PC-9 (cell line): Measurements from ENCODE around the gene CRYGN. TPM values are rescaled to one million over a fixed set of nuclear protein-coding genes. Genes with fewer than 3 reads are reported as not detected.

ENCODE experiments used
- BruUV-seq: library from RNA; stranded (reverse); fragments of 400-500 nt; replicated peaks from 2 replicates; lab custom pipeline; 2021; lab: Mats Ljungman, UMichigan
- CTCF ChIA-PET: fragments of 300-600 bp; sonication (Branson Sonifier 250); formaldehyde crosslinking; loops from one replicate; lab custom pipeline; 2022; ENCODE audit warnings: antibody characterized with exemption; lab: Charles Lee
- POLR2A ChIA-PET: fragments of 300-600 bp; sonication (Branson Sonifier 250); formaldehyde crosslinking; loops from one replicate; lab custom pipeline; 2022; ENCODE audit warnings: antibody characterized with exemption; ENCODE audit not compliant: unreplicated experiment; lab: Charles Lee
- DNase-seq, 2 experiments: peaks; one replicate each; pipeline versions ENCODE4 v3.0.0 to v3.0.0-alpha.2; 2015 to 2022; ENCODE audit warnings: mixed read lengths in 1 of 2
- H2AFZ ChIP-seq: fragments of 200-600 bp; sonication (generic); 2 replicates; pipeline ENCODE4 v1.8.1; 2017; ENCODE audit warnings: antibody characterized with exemption
- H3F3A ChIP-seq: fragments of 200-600 bp; sonication (generic); 2 replicates; pipeline ENCODE4 v1.8.1; 2017; ENCODE audit warnings: antibody characterized with exemption, mild to moderate bottlenecking, low read depth; ENCODE audit not compliant: insufficient read depth
- H3K27ac ChIP-seq: fragments of 200-600 bp; sonication (generic); 2 replicates; pipeline ENCODE4 v1.6.1; 2016; ENCODE audit warnings: mixed run types
- H3K27me3 ChIP-seq: fragments of 200-600 bp; sonication (generic); 2 replicates; pipeline ENCODE4 v1.6.1; 2016; ENCODE audit warnings: low read depth, mixed run types; ENCODE audit not compliant: insufficient read depth
- H3K36me3 ChIP-seq: fragments of 200-600 bp; sonication (generic); 2 replicates; pipeline ENCODE4 v1.6.1; 2016; ENCODE audit warnings: low read depth, mixed run types
- H3K4me1 ChIP-seq: fragments of 200-600 bp; sonication (generic); replicated peaks from 2 replicates; pipeline ENCODE4 v1.6.1; 2016; ENCODE audit warnings: mixed run types; ENCODE audit not compliant: insufficient read depth
- H3K4me2 ChIP-seq: fragments of 200-600 bp; sonication (generic); 2 replicates; pipeline ENCODE4 v1.6.1; 2017; ENCODE audit warnings: mixed run types
- H3K4me3 ChIP-seq: fragments of 200-600 bp; sonication (generic); 2 replicates; pipeline ENCODE4 v1.6.1; 2016; ENCODE audit warnings: mixed run types
- H3K79me2 ChIP-seq: fragments of 200-600 bp; sonication (generic); 2 replicates; pipeline ENCODE4 v1.6.1; 2017; ENCODE audit warnings: low read depth, mixed run types
- H3K9me2 ChIP-seq: fragments of 200-600 bp; sonication (generic); 2 replicates; pipeline ENCODE4 v1.8.1; 2017; ENCODE audit warnings: mild to moderate bottlenecking; ENCODE audit not compliant: insufficient read depth
- H3K9me3 ChIP-seq: fragments of 200-600 bp; sonication (generic); 2 replicates; pipeline ENCODE4 v1.8.1; 2016; ENCODE audit warnings: low read depth; ENCODE audit not compliant: insufficient read depth
- H4K20me1 ChIP-seq: fragments of 200-600 bp; sonication (generic); 2 replicates; pipeline ENCODE4 v1.8.1; 2017; ENCODE audit not compliant: insufficient read depth
- EZH2 ChIP-seq: fragments of 200-600 bp; sonication (generic); IDR thresholded peaks from 2 replicates; pipeline ENCODE4 v1.8.0; 2017; ENCODE audit warnings: antibody characterized with exemption, low read depth
- intact Hi-C: fragments of 100-400 bp; cut with micrococcal nuclease; formaldehyde crosslinking; loops from one replicate; pipeline ENCODE4 v1.10.0; 2022; ENCODE audit not compliant: unreplicated experiment
- total RNA-seq: library from RNA; stranded (reverse); gene quantifications from 2 replicates; pipeline ENCODE4 v1.2.3, GENCODE V29; 2021
- TF ChIP-seq, protein P1 (sequence below): fragments of 200-600 bp; sonication (generic); conservative IDR thresholded peaks from 2 replicates; pipeline ENCODE4 v1.6.1; 2017; ENCODE audit warnings: mixed run types, antibody characterized with exemption, mild to moderate bottlenecking, moderate library complexity

Gene CRYGN
- total RNA-seq, 1 experiment from 2014 or later: 1.0 TPM

DNA sequence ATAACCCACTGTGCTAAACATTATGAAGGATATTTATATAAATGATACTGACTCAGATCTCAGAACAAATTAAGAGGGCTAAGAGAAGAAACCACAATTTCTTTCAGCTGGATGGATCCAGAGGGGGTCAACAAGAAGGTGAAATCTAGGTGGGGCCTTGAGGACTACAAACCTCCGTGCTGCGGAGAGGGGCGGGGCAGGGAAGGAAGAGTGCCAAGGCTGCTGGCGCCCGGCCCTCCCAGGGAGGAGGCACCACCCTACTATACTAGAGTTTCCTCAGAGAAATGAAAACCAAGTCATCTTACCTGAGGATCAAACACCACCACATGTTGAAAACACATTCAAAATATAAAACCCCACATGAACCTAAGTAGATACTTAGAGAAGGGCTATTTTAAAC lies 29.3 kb upstream of the CRYGN start:
- Histone ChIP-seq H3K27ac (no peak overlapping the region), H3K36me3 (peaks cover 71% of the 10 kb centered on the region), H3K79me2 (peaks cover 48% of the 10 kb centered on the region), H3K27me3 (no peaks in the 10 kb centered on the region), H3K9me3 (no peaks in the 10 kb centered on the region), H3K4me3 (no peak overlapping the region), H3K4me2 (no peak overlapping the region), H3K4me1 (no peaks in the 10 kb centered on the region), H3K9me2 (no peaks in the 10 kb centered on the region), H2AFZ (no peak overlapping the region), H3F3A (peaks cover 45% of the 10 kb centered on the region; the same call in 1 of the 2 replicates), H4K20me1 (peaks cover 16% of the 10 kb centered on the region; the same call in 1 of the 2 replicates)
- TF ChIP-seq EZH2: no peak
- TF ChIP-seq, protein P1, sequence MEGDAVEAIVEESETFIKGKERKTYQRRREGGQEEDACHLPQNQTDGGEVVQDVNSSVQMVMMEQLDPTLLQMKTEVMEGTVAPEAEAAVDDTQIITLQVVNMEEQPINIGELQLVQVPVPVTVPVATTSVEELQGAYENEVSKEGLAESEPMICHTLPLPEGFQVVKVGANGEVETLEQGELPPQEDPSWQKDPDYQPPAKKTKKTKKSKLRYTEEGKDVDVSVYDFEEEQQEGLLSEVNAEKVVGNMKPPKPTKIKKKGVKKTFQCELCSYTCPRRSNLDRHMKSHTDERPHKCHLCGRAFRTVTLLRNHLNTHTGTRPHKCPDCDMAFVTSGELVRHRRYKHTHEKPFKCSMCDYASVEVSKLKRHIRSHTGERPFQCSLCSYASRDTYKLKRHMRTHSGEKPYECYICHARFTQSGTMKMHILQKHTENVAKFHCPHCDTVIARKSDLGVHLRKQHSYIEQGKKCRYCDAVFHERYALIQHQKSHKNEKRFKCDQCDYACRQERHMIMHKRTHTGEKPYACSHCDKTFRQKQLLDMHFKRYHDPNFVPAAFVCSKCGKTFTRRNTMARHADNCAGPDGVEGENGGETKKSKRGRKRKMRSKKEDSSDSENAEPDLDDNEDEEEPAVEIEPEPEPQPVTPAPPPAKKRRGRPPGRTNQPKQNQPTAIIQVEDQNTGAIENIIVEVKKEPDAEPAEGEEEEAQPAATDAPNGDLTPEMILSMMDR: no peak
- POLR2A ChIA-PET: no interaction called here
- no TSS peak for BruUV-seq
- intact Hi-C loops: no loop called here
- CTCF ChIA-PET: no interaction called here
- DNase-seq: no peak

DNA sequence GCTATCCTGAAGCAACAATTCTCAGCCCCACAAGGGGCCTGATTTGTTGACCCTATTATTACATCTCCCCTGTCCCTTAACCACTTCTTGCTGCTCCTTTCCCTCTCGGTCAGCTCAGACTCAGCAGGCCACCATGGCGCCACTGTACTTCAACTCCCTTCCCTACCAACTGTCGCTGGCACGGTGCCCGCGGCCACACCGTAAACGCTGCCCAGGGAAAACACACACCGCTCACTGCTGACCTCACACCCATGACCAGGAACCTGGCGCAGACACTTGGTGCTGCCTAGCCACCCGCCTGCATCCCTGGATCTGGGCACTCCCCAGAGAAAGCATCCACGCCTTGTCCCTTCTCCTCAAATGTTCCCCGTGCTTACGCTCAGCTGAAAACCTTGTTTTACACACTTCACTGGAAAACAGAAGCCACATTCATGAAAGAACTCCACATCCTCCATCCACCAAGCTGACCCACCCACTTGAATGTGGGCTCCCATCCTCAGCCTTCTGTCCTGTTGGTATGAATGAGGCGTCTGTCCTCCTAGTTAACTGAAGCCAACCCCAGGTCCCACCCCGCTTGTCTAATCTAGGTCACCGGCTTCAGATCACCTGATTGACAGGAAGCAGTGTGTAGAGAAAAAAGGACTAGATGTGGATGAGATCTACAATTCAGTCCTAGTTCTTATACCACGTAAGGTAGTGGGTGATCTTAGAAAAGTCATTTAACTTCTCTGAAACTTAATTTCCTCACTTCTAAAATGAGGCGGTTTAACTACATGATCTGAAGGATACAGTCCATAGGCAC lies 28.5 kb upstream of the CRYGN start:
- ChIA-PET CTCF (no interaction called here), POLR2A (interaction anchor here (0.7 kb wide), 1 partner anchor 165 kb away, joined by 4 read pairs; no protein-coding TSS in a partner anchor)
- Histone ChIP-seq H3K36me3 (peaks cover 64% of the 10 kb centered on the region), H3K27me3 (no peaks in the 10 kb centered on the region), H3K27ac (no peak overlapping the region), H3K79me2 (peaks cover 40% of the 10 kb centered on the region), H3K4me3 (no peak overlapping the region), H3F3A (peaks cover 51% of the 10 kb centered on the region; the same call in 1 of the 2 replicates), H2AFZ (no peak overlapping the region), H3K4me1 (no peaks in the 10 kb centered on the region), H3K9me3 (no peaks in the 10 kb centered on the region), H3K9me2 (no peaks in the 10 kb centered on the region), H3K4me2 (no peak overlapping the region), H4K20me1 (peaks cover 14% of the 10 kb centered on the region; the same call in 1 of the 2 replicates)
- no peak for DNase-seq
- intact Hi-C loops: no loop called here
- BruUV-seq: no TSS peak
- no peak for TF ChIP-seq EZH2
- TF ChIP-seq, protein P1: no peak

DNA sequence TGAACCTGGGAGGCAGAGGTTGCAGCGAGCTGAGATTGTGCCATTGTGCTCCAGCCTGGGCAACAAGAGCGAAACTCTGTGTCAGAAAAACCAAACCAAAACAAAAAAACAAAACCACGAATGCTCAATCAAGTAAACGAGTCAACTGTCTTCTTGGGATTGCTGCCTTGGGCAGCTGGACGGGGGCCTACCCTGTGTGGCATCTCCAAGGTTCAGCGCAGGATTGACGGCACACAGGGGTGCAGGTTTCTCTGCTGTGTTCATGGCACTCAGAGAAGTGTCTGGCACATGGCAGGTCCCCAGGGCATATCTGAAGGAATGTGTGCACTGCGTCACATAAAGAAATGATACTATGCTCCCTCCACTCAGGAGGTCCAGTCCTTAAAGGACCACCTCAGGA lies 25.2 kb upstream of the CRYGN start:
- Histone ChIP-seq H3K27ac (no peak overlapping the region), H3K79me2 (peaks cover 15% of the 10 kb centered on the region), H2AFZ (no peak overlapping the region), H3F3A (peaks cover 63% of the 10 kb centered on the region), H3K9me3 (peaks cover 6% of the 10 kb centered on the region; the same call in 1 of the 2 replicates), H3K4me2 (no peak overlapping the region), H4K20me1 (0 out of 2 replicates have a peak, but pooled peaks cover under 1% of the 10 kb centered on the region), H3K27me3 (no peaks in the 10 kb centered on the region), H3K9me2 (no peaks in the 10 kb centered on the region), H3K4me1 (peaks cover 17% of the 10 kb centered on the region), H3K36me3 (peaks cover 44% of the 10 kb centered on the region), H3K4me3 (no peak overlapping the region)
- POLR2A ChIA-PET: no interaction called here
- BruUV-seq: no TSS peak
- DNase-seq: no peak
- no peak for TF ChIP-seq EZH2
- TF ChIP-seq, protein P1: no peak
- CTCF ChIA-PET: no interaction called here
- intact Hi-C loops: no loop called here
